MM.1S (cell line): ENCODE measurements around the gene KRTAP5-8.

Source experiments
- DNase-seq: peaks from one replicate; pipeline ENCODE4 v3.0.0-alpha.2; 2015
- H2AFZ ChIP-seq: fragments of 300-600 bp; sonication (generic); 2 replicates; pipeline ENCODE4 v1.6.0; 2016; ENCODE audit warnings: antibody characterized with exemption, low read length
- H3F3A ChIP-seq: fragments of 300-600 bp; sonication (generic); 2 replicates; pipeline ENCODE4 v1.6.1; 2016; ENCODE audit warnings: mild to moderate bottlenecking, antibody characterized with exemption, low read length, moderate library complexity, mixed read lengths; ENCODE audit not compliant: insufficient read depth
- H3K27ac ChIP-seq: fragments of 300-600 bp; sonication (generic); 2 replicates; pipeline ENCODE4 v1.5.1; 2016; ENCODE audit warnings: mild to moderate bottlenecking, low read length
- H3K27me3 ChIP-seq: fragments of 300-600 bp; sonication (generic); replicated peaks from 2 replicates; pipeline ENCODE4 v1.6.0; 2016; ENCODE audit warnings: low read length; ENCODE audit not compliant: insufficient read depth
- H3K36me3 ChIP-seq: fragments of 300-600 bp; sonication (generic); replicated peaks from 2 replicates; pipeline ENCODE4 v1.6.1; 2016; ENCODE audit warnings: mild to moderate bottlenecking, low read length, mixed read lengths; ENCODE audit not compliant: insufficient read depth
- H3K4me1 ChIP-seq: fragments of 300-600 bp; sonication (generic); 2 replicates; pipeline ENCODE4 v1.6.1; 2016; ENCODE audit warnings: low read length, mixed read lengths
- H3K4me2 ChIP-seq: fragments of 300-600 bp; sonication (generic); 2 replicates; pipeline ENCODE4 v1.6.0; 2016; ENCODE audit warnings: low read depth, low read length
- H3K4me3 ChIP-seq: fragments of 300-600 bp; sonication (generic); 2 replicates; pipeline ENCODE4 v1.5.1; 2016; ENCODE audit warnings: low read length, mixed read lengths
- H3K79me2 ChIP-seq: fragments of 300-600 bp; sonication (generic); 2 replicates; pipeline ENCODE4 v1.6.1; 2016; ENCODE audit warnings: mixed run types, low read length, mixed read lengths
- H3K9ac ChIP-seq: fragments of 300-600 bp; sonication (generic); 2 replicates; pipeline ENCODE4 v1.6.1; 2016; ENCODE audit warnings: low read length, mixed read lengths
- H3K9me2 ChIP-seq: fragments of 300-600 bp; sonication (generic); replicated peaks from 2 replicates; pipeline ENCODE4 v1.6.1; 2016; ENCODE audit warnings: mild to moderate bottlenecking, low read length, mixed read lengths; ENCODE audit not compliant: insufficient read depth
- H3K9me3 ChIP-seq: fragments of 300-600 bp; sonication (generic); replicated peaks from 2 replicates; pipeline ENCODE4 v1.6.1; 2016; ENCODE audit warnings: mild to moderate bottlenecking, low read length, mixed read lengths; ENCODE audit not compliant: insufficient read depth
- H4K20me1 ChIP-seq: fragments of 300-600 bp; sonication (generic); 2 replicates; pipeline ENCODE4 v1.6.1; 2016; ENCODE audit warnings: mild to moderate bottlenecking, low read length, moderate library complexity, mixed read lengths; ENCODE audit not compliant: insufficient read depth
- EZH2 ChIP-seq: fragments of 300-600 bp; sonication (generic); optimal IDR thresholded peaks from 2 replicates; pipeline ENCODE3; 2017; ENCODE audit warnings: low read depth, mild to moderate bottlenecking, antibody characterized with exemption, low read length, mixed read lengths
- EZH2phosphoT487 ChIP-seq: fragments of 300-600 bp; sonication (generic); IDR thresholded peaks from 2 replicates; pipeline ENCODE4 v1.6.1; 2018; ENCODE audit warnings: antibody characterized with exemption, low read length
- TF ChIP-seq, protein P1 (sequence below): fragments of 300-600 bp; sonication (generic); IDR thresholded peaks from 2 replicates; pipeline ENCODE4 v1.5.1; 2016; ENCODE audit warnings: antibody characterized with exemption, low read length, mixed read lengths

Gene KRTAP5-8

DNA sequence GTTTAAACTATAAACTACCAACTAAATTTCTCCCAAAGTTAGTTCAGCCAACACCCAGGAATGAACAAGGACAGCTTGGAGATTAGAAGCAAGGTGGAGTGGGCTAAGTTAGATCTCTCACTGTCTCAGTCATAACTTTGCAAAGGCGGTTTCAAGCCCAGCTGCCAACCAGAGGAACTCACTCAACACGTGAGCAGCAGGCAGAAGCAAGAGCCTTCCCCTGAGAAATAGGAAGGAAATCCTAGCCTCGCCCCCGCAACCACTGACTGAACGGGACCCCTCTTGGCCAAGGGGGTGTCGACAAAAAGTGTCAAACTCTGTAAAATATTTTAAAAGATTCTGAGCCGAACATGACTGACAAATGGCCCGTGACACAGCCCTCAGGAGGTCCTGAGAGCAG lies 6.0 kb downstream of the KRTAP5-8 start:
- H4K20me1 ChIP-seq, result no peaks in the 10 kb centered on the region
- H3K27ac ChIP-seq, result no peak overlapping the region
- H3K9me2 ChIP-seq, result no peaks in the 10 kb centered on the region
- TF ChIP-seq EZH2, result no peak
- no peak for TF ChIP-seq EZH2phosphoT487
- TF ChIP-seq, protein P1, sequence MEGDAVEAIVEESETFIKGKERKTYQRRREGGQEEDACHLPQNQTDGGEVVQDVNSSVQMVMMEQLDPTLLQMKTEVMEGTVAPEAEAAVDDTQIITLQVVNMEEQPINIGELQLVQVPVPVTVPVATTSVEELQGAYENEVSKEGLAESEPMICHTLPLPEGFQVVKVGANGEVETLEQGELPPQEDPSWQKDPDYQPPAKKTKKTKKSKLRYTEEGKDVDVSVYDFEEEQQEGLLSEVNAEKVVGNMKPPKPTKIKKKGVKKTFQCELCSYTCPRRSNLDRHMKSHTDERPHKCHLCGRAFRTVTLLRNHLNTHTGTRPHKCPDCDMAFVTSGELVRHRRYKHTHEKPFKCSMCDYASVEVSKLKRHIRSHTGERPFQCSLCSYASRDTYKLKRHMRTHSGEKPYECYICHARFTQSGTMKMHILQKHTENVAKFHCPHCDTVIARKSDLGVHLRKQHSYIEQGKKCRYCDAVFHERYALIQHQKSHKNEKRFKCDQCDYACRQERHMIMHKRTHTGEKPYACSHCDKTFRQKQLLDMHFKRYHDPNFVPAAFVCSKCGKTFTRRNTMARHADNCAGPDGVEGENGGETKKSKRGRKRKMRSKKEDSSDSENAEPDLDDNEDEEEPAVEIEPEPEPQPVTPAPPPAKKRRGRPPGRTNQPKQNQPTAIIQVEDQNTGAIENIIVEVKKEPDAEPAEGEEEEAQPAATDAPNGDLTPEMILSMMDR, result no peak
- H3K4me1 ChIP-seq, result no peaks in the 10 kb centered on the region
- H3K4me3 ChIP-seq, result no peak overlapping the region
- no peak overlapping the region for H2AFZ ChIP-seq
- DNase-seq, result no peak
- no peak overlapping the region for H3K9ac ChIP-seq
- H3F3A ChIP-seq, result no peaks in the 10 kb centered on the region
- H3K4me2 ChIP-seq, result no peak overlapping the region
- no peaks in the 10 kb centered on the region for H3K79me2 ChIP-seq
- no peaks in the 10 kb centered on the region for H3K36me3 ChIP-seq
- H3K9me3 ChIP-seq, result no peaks in the 10 kb centered on the region
- peaks cover 85% of the 10 kb centered on the region for H3K27me3 ChIP-seq

DNA sequence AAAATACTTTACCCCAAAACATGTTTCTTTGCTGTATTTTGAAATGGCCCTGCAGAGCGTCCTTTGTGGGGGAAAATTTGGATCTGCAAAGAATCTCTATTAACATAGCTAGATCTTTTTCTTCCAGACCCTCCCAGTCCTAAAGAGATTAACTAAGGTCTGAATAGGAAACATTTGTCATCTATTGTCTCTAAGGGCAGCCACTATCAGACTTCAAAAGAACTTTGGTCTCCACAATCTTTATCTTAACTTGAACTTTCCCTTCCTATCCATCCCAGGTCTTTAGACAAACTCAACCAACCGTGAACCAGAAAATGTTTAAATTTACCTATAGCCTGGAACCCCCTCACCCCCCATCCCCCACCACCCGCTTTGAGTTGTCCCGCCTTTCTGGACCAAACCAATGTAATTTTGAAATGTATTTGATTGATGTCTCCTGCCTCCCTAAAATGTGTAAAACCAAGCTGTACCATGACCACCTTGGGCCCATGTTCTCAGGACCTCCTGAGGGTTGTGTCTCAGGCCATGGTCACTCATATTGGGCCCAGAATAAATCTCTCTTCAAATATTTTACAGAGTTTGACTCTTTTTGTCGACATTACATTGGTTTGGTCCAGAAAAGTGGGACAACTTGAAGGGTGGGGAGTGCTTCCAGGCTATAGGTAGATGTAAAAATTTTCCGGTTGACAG lies 6.8 kb downstream of the KRTAP5-8 start:
- no peaks in the 10 kb centered on the region for H3K4me1 ChIP-seq
- no peak overlapping the region for H3K4me2 ChIP-seq
- no peaks in the 10 kb centered on the region for H3K9me3 ChIP-seq
- no peak for DNase-seq
- H3K4me3 ChIP-seq, result no peak overlapping the region
- H4K20me1 ChIP-seq, result no peaks in the 10 kb centered on the region
- no peaks in the 10 kb centered on the region for H3K79me2 ChIP-seq
- no peak overlapping the region for H3K9ac ChIP-seq
- H3F3A ChIP-seq, result no peaks in the 10 kb centered on the region
- no peaks in the 10 kb centered on the region for H3K9me2 ChIP-seq
- no peak overlapping the region for H3K27ac ChIP-seq
- H3K27me3 ChIP-seq, result peaks cover 85% of the 10 kb centered on the region
- H2AFZ ChIP-seq, result no peak overlapping the region
- TF ChIP-seq, protein P1, result no peak
- TF ChIP-seq EZH2phosphoT487 (no peak), EZH2 (no peak)
- no peaks in the 10 kb centered on the region for H3K36me3 ChIP-seq

DNA sequence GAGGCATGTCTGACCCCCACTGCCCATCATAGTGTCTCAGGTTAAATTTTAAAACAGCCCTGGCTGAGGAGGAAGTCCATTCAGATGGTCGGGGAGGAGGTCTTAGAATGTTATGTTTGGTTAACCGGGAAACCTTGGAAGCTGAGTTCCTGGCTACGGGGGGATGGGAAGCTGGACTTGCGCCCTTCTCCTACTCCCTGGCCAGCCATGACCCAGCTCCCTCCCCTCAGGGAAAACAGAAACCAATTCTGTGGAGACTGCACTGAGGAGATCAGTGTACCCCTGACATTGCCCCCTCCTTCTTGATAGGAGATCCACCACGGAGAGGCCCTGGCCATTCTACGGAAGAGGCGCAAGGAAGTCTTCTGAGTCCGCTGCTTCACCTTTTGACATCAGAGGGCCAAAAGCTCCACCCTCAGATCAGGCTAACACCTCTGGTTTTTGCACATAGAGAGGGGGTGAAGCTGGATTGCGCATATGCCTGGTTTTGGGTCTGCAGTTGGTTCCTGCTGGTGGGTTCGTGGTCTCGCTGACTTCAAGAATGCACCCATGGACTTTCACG lies 7.7 kb downstream of the KRTAP5-8 start:
- Histone ChIP-seq H3K4me1 (no peaks in the 10 kb centered on the region), H4K20me1 (no peaks in the 10 kb centered on the region), H3K27ac (no peak overlapping the region), H2AFZ (no peak overlapping the region), H3F3A (no peaks in the 10 kb centered on the region), H3K9ac (no peak overlapping the region), H3K4me2 (no peak overlapping the region), H3K4me3 (no peak overlapping the region), H3K9me2 (no peaks in the 10 kb centered on the region), H3K79me2 (no peaks in the 10 kb centered on the region), H3K36me3 (no peaks in the 10 kb centered on the region), H3K9me3 (no peaks in the 10 kb centered on the region), H3K27me3 (peaks cover 89% of the 10 kb centered on the region)
- TF ChIP-seq EZH2 (no peak), EZH2phosphoT487 (no peak)
- TF ChIP-seq, protein P1, result no peak
- DNase-seq, result no peak
